ENCODE results near the gene IFNL3.
"Not testable (repeated sequence)": the region's sequence is repeated elsewhere in the genome, so short reads cannot be mapped to it uniquely, and the experiment has no call there.

The IFNL3 gene

DNA sequence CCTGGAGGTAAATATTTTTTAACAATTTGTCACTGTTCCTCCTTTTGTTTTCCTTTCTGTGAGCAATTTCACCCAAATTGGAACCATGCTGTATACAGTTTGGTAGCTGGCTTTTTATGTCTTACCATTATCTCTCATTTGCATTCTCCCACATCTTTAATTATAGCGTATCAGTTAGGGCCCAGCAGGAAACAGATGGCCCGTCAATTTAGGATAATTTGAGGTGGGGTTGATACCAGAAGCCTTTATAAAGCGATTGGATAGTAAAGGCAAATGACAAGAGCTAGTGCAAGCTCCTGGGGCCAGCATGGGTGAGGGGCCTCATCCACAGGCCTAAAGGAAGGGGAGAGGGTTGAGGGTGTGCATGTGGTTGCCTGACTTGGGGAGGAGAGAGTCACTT, 7.7 kb upstream of the IFNL3 start:
- no peak for FAIRE-seq

GRCh38 chr19:39251846-39252245, 7.0 kb upstream of the IFNL3 start:
- no peak for FAIRE-seq

DNA sequence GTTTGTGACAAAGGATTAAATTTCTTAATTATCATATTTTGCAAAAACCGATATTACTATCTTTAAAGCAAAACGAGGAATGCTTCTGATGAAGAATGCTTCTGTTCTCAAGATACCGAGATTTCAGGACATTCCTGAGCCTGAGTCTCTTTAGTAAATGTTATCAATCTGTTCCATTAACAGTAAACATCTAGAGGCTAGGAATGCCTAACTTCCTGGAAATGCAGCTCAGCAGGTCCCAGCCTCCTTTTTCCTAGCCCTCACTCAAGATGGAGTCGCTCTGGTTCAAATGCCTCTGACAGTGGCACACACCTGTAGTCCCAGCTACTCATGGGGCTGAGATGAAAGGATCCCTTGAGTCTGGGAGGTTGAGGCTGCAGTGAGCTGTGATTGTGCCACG, 6.3 kb upstream of the IFNL3 start:
- no peak for FAIRE-seq

GRCh38 chr19:39248806-39249205, 4.0 kb upstream of the IFNL3 start, which contains the start of gene IFNL4:
TSS of gene IFNL4 (minus strand) at chr19:39248856.
- FAIRE-seq: no peak

DNA sequence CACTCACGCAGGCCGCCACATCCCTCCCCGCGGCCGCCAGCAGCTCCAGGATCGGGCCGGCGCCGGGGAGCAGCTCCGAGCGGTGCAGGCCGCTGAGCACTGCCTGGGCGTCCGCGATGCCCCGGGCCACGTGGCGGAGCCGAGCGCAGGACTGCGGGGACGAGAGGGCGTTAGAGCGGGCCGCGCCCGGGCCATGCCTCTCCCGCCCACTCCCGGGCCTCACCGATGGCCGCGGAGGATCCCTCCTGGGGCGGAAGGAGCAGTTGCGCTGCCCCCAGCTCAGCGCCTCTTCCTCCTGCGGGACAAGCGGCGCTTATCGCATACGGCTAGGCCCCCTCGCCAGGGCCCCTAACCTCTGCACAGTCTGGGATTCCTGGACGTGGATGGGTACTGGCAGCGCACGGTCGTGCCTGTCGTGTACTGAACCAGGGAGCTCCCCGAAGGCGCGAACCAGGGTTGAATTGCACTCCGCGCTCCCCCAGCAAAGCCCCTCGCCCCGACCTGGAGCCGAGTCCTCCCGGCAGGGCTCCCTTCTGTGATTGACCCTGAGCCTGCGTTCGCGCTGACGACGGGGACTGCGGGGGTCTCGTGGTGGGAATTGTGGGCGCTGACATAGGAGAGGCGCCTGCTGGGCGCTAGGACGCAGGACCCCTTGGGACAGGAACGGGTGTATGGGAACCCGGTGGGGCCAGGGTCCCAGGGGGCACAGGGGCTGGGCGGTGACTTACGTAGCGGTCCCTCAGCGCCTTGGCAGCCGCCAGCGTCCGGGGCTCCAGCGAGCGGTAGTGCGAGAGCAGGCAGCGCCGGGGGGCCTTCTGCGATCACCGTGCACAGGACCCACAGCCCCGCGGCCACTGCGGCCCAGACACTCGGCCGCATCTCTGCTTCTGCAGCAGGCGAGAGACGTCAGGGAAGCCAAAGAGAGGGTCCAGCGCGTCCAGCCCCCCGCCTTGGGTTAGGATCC, 3.2 kb upstream of the IFNL3 start:
- no peak for FAIRE-seq

DNA sequence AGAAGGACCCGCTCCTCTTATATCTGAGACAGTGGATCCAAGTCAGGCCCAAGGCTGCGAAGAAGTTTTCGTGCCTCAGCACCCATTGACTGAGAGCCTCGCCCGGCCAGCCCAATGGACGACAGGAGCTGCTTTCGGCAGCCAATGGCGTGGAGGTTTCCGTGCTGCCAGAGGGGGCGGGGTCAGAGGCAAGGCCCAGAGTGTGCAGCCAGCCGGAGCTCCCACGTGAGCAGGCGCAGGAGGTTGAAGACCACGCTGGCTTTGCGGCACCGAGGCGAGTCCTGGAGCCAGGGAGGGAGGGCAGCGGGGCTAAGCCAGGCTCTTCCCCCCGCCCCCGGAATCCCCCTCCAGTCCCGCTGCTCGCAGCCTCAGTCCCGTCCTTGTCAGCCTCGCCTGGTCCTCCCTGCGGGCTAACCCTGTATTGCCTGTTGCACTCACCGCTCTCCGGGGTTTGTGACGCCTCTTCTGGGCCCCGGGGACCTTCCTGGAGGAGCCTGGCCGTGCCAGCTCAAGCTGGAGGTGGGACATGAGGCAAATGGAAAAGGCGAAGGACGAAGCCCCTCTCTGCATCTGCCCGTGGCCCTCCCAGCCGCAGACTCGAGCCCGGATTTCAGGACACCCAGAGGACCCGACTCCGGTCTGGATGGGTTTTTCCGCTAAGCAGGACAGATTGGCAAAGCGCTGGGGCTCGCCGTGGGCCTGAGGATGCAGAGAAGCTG, 2.3 kb upstream of the IFNL3 start:
- FAIRE-seq: no peak

DNA sequence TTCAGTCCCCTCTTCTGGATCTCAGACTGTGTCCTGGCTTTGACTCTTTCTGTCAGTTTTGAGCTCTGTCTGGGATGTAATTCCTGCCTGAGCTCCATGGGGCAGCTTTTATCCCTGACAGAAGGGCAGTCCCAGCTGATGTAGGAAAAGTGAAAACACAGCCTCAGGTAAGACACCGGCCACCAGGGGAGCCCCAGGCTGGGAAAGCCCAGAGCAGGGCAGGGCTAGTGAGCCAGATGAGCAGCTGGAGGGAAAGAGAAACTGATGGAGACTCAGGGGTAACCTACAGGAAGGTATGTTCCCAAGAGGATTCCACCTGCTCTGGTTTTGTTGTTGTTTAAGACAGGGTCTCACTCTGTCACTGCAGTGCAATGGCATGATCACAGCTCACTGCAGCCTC, 360 bp upstream of the IFNL3 start:
- FAIRE-seq: not testable (repeated sequence)

DNA sequence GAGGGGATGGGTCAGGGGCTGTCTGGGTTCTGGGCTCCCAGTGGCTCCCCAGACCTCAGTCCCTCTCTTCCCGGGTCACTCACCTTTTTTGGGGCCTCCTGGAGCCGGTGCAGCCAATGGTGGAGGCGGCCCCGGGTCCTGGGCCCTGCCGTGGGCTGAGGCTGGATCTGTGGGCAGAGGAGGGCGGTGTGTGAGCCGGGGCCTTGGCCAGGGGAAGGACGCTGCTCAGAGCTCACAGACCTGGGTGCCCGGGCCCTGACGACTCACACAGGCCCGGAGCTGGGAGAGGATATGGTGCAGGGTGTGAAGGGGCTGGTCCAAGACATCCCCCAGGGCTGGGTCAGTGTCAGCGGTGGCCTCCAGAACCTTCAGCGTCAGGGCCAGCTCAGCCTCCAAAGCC, 1.1 kb downstream of the IFNL3 start:
- FAIRE-seq: not testable (repeated sequence)

DNA sequence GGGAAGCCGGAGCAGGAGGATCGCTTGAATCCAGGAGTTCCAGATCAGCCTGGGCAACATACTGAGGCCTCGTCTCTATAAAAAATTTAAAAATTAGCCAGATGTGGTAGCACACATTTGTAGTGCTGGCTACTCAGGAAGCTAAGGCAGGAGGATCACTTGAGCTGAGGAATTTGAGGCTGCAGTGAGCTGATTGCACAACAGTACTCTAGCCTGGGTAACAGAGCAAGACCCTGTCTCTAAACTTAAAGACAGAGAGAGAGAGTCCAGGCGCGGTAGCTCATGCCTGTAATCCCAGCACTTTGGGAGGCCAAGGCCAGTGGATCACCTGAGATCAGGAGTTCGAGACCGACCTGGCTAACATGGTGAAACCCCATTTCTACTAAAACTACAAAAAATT, 4.4 kb downstream of the IFNL3 start:
- no peak for FAIRE-seq

- FAIRE-seq: no peak
Observed at GRCh38 chr19:39238944-39239343, 5.9 kb downstream of the IFNL3 start.

GRCh38 chr19:39238209-39238608, 6.6 kb downstream of the IFNL3 start:
- FAIRE-seq: no peak

DNA sequence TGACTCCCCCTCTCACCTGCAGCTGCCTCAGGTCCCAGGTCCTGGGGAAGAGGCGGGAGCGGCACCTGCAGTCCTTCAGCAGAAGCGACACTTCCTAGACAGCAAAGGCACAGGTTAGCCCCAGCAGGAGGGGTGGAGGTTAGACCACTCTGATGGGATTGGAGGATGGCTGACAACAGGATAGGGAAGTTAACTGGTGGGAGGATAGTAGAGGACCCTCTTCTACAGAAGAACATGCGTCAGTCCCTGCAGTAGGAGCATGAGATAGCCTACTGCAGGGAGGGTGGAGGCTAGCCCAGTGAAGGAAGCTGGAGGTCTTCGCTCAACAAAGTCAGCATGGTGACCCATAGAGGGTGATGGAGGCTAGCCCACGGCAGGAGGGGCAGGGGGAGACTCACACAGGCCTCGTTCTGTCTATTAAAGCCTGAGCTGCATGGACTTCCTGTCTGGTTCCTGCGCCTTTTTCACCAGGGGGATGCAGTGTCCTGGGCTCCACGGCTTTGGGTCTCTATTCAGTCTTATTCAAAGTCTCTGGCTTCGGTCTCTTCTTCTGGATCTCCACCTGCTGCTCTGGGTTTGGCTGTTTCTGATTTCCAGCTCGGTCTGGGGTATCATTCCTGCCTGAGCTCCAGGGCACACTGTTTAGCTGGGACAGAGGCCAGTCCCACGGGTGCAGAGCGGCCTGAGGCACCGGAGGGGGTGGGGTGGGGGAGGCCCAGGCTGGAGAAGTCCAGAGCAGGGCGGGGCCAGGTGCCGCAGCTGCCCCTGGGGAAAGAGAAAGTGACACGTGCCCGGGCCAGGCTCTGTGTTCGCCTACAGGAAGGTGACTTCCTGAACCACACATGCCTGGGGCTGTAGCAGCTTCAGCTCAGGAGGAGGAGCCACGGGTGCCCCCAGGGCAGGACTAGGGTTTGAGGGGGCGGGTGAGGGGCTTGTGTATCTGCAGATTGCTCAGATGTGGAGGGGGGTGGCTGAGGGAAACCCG, 7.3 kb downstream of the IFNL3 start:
- no peak for FAIRE-seq

DNA sequence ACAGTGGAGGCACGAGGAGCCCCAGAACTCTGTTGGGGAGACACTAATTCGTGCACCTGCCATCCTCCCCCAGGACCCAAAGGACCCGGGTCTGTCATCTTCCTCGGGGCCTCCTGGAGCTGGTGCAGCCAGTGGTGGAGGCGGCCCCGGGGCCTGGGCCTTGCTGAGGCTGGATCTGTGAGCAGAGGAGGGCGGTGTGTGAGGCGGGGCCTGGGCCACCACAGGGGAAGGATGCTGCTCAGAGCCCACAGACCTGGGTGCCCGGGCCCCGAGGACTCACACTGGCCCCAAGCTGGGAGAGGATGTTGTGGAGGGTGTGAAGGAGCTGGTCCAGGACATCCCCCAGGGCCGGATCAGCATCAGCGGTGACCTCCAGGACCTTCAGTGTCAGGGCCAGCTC, 8.3 kb downstream of the IFNL3 start:
- FAIRE-seq: no peak

DNA sequence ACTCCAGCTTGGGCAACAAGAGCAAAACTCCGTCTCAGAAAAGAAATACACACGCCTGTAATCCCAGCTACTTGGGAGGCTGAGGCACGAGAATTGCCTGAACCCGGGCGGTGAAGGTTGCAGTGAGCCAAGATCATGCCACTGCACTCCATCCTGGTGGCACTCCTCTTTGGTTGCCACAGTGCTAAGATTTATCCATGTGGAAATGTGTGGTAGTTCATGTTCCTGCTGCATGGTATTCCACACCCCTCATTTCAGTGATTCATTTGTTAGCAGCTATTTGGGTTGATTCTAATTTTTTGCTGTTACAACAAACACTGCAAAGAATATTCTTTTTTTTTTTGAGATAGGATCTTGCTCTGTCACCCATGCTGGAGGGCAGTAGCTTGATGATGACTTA, 12.1 kb downstream of the IFNL3 start:
- no peak for FAIRE-seq

DNA sequence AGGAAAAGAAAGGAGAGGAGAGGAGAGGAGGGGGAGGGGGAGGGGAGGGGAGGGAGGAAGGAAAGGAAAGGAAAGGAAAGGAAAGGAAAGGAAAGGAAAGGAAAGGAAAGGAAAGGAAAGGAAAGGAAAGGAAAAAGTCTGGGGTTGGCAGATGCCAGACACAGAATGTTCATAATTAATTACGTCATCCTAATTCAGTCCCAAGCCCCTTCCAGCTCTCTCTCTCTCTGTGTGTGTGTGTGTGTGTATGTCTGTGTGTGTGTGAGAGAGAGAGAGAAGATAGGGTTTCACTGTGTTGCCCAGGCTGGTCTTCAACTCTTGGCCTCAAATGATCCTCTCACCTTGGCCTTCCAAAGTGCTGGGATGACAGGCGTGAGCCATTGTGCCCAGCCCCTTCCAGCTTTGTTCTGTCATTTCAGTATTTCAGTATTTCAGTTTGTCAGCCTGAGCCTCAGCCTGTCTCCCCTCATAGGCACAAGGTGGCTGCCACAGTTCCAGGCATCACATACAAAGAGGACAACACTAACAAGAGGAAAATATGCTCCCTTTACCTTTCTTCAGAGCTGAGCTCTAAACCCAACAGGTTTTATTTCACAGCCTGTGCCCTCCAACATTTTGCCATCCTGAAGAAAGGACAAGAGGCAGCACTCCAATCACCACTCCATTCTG, 14.6 kb downstream of the IFNL3 start:
- FAIRE-seq: no peak

DNA sequence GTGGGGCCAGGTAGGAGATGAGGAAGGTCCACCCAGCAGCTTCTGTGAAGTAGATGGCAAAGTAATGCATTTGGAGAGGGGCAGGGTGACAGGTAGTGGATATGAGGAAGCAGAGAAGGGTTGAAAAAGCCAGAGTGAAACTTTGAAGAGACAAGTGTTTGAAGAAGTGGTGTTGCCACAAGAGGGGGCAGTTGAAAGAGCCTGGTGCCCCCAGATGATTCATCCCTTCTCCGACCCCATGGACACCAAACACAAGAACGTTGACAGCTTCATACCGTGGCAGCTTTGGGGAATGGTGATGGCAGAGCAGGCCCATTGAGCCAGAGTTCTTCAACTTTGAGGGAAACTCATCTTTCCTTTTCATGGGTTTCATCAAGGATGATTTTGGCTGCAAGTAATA, 19.9 kb downstream of the IFNL3 start:
- FAIRE-seq: no peak

- no peak for FAIRE-seq
Observed at GRCh38 chr19:39223703-39224279, 21.0 kb downstream of the IFNL3 start.

GRCh38 chr19:39219108-39219507, 25.7 kb downstream of the IFNL3 start:
- not testable (repeated sequence) for FAIRE-seq

GRCh38 chr19:39218230-39219007, 26.4 kb downstream of the IFNL3 start:
- no peak for FAIRE-seq

DNA sequence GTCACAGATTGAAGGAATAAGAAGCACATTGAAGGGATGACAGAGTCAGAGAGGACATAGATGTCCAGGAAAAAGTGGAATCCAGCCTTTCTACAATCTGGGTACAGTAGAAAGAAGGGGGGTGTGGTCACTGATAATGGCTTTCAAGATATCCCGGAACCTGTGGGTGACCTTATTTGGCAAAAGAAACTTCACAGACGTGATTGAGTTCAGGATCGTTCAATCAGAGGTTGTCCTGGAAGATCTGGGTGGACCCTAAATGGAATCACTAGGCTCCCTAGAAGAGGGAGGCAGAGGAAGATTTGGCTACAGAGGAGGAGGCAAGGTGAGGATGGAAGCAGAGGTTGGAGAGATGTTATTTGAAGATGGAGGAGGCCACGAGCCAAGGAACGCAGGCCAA, 27.7 kb downstream of the IFNL3 start:
- no peak for FAIRE-seq

- FAIRE-seq: not testable (repeated sequence)
Observed at GRCh38 chr19:39215323-39215722, 29.5 kb downstream of the IFNL3 start.

Measured in islet of Langerhans (tissue), 1 donor.